ENCODE results near the gene TMEM108.

The TMEM108 gene

GRCh38 chr3:133192363-133192945 lies 154.3 kb downstream of the TMEM108 start:
- Histone ChIP-seq H3K9me3 (ENCODE audit: control insufficient read depth, insufficient read depth, low read depth, low read length) (no peaks in the 10 kb centered on the region), H3K27ac (ENCODE audit: low read depth, low read length) (no peak overlapping the region), H3K9ac (ENCODE audit: low read length) (no peak overlapping the region), H3K36me3 (ENCODE audit: control insufficient read depth, insufficient read depth, low read length) (no peaks in the 10 kb centered on the region), H3K4me1 (ENCODE audit: control insufficient read depth, insufficient read depth, low read length) (peaks cover 10% of the 10 kb centered on the region; the same call in 1 of the 2 replicates), H3K27me3 (ENCODE audit: control insufficient read depth, insufficient read depth, low read length) (no peaks in the 10 kb centered on the region), H3K4me3 (ENCODE audit: low read depth, low read length) (no peak overlapping the region)

GRCh38 chr3:133192967-133193366 lies 154.8 kb downstream of the TMEM108 start:
- Histone ChIP-seq H3K9ac (ENCODE audit: low read length) (no peak overlapping the region), H3K27ac (ENCODE audit: low read depth, low read length) (no peak overlapping the region), H3K9me3 (ENCODE audit: control insufficient read depth, insufficient read depth, low read depth, low read length) (no peaks in the 10 kb centered on the region), H3K4me3 (ENCODE audit: low read depth, low read length) (no peak overlapping the region), H3K4me1 (ENCODE audit: control insufficient read depth, insufficient read depth, low read length) (peaks cover 10% of the 10 kb centered on the region; the same call in 1 of the 2 replicates), H3K27me3 (ENCODE audit: control insufficient read depth, insufficient read depth, low read length) (no peaks in the 10 kb centered on the region), H3K36me3 (ENCODE audit: control insufficient read depth, insufficient read depth, low read length) (no peaks in the 10 kb centered on the region)

GRCh38 chr3:133196527-133196926 lies 158.3 kb downstream of the TMEM108 start:
- Histone ChIP-seq H3K4me1 (ENCODE audit: control insufficient read depth, insufficient read depth, low read length) (peaks cover 10% of the 10 kb centered on the region; the same call in 1 of the 2 replicates), H3K27ac (ENCODE audit: low read depth, low read length) (no peak overlapping the region), H3K4me3 (ENCODE audit: low read depth, low read length) (no peak overlapping the region), H3K27me3 (ENCODE audit: control insufficient read depth, insufficient read depth, low read length) (no peaks in the 10 kb centered on the region), H3K9me3 (ENCODE audit: control insufficient read depth, insufficient read depth, low read depth, low read length) (peaks cover 22% of the 10 kb centered on the region), H3K36me3 (ENCODE audit: control insufficient read depth, insufficient read depth, low read length) (no peaks in the 10 kb centered on the region), H3K9ac (ENCODE audit: low read length) (no peak overlapping the region)

DNA sequence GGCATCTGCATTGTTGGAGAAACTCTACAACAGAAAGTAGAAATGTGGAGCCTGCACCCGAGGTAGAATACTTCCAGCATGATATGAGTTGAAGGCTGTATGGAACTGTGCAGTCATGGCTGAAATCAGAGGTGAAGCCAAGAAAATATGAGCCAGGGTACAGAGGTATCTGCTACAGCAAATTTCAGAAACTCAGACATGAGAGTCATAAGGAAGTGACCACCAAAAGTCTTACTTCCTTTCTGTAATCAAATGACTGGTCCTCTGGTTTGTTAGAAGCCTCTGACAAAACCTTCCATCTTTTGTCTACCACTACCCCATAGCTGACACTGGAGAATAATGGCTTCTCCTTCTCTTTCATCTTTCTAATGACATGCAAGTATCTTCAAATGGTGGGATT lies 159.4 kb downstream of the TMEM108 start:
- Histone ChIP-seq H3K4me3 (ENCODE audit: low read depth, low read length) (no peak overlapping the region), H3K4me1 (ENCODE audit: control insufficient read depth, insufficient read depth, low read length) (peaks cover 4% of the 10 kb centered on the region; the same call in 1 of the 2 replicates), H3K9ac (ENCODE audit: low read length) (no peak overlapping the region), H3K27ac (ENCODE audit: low read depth, low read length) (no peak overlapping the region), H3K9me3 (ENCODE audit: control insufficient read depth, insufficient read depth, low read depth, low read length) (peaks cover 25% of the 10 kb centered on the region), H3K36me3 (ENCODE audit: control insufficient read depth, insufficient read depth, low read length) (no peaks in the 10 kb centered on the region), H3K27me3 (ENCODE audit: control insufficient read depth, insufficient read depth, low read length) (no peaks in the 10 kb centered on the region)

GRCh38 chr3:133206921-133207320 lies 168.7 kb downstream of the TMEM108 start:
- Histone ChIP-seq H3K27me3 (ENCODE audit: control insufficient read depth, insufficient read depth, low read length) (no peaks in the 10 kb centered on the region), H3K36me3 (ENCODE audit: control insufficient read depth, insufficient read depth, low read length) (no peaks in the 10 kb centered on the region), H3K27ac (ENCODE audit: low read depth, low read length) (peak overlapping the region; percentile 34; the same call in 1 of the 2 replicates), H3K4me3 (ENCODE audit: low read depth, low read length) (peak overlapping the region; percentile 10; the same call in 1 of the 2 replicates), H3K9me3 (ENCODE audit: control insufficient read depth, insufficient read depth, low read depth, low read length) (no peaks in the 10 kb centered on the region; the same call in 1 of the 2 replicates), H3K9ac (ENCODE audit: low read length) (peak overlapping the region; percentile 21), H3K4me1 (ENCODE audit: control insufficient read depth, insufficient read depth, low read length) (peaks cover 43% of the 10 kb centered on the region)

- no peak overlapping the region for H3K27ac ChIP-seq (ENCODE audit: low read depth, low read length)
- H3K9me3 ChIP-seq (ENCODE audit: control insufficient read depth, insufficient read depth, low read depth, low read length) = no peaks in the 10 kb centered on the region; the same call in 1 of the 2 replicates
- H3K9ac ChIP-seq (ENCODE audit: low read length) = no peak overlapping the region
- no peaks in the 10 kb centered on the region for H3K36me3 ChIP-seq (ENCODE audit: control insufficient read depth, insufficient read depth, low read length)
- H3K4me1 ChIP-seq (ENCODE audit: control insufficient read depth, insufficient read depth, low read length) = peaks cover 54% of the 10 kb centered on the region
- no peak overlapping the region for H3K4me3 ChIP-seq (ENCODE audit: low read depth, low read length)
- no peaks in the 10 kb centered on the region for H3K27me3 ChIP-seq (ENCODE audit: control insufficient read depth, insufficient read depth, low read length)
These were observed 170.0 kb downstream of the TMEM108 start for GRCh38 chr3:133208184-133208583.

GRCh38 chr3:133209871-133210550 lies 171.8 kb downstream of the TMEM108 start:
- H3K27ac ChIP-seq (ENCODE audit: low read depth, low read length) = no peak overlapping the region
- no peaks in the 10 kb centered on the region for H3K9me3 ChIP-seq (ENCODE audit: control insufficient read depth, insufficient read depth, low read depth, low read length)
- no peaks in the 10 kb centered on the region for H3K36me3 ChIP-seq (ENCODE audit: control insufficient read depth, insufficient read depth, low read length)
- no peak overlapping the region for H3K9ac ChIP-seq (ENCODE audit: low read length)
- no peak overlapping the region for H3K4me3 ChIP-seq (ENCODE audit: low read depth, low read length)
- no peaks in the 10 kb centered on the region for H3K27me3 ChIP-seq (ENCODE audit: control insufficient read depth, insufficient read depth, low read length)
- H3K4me1 ChIP-seq (ENCODE audit: control insufficient read depth, insufficient read depth, low read length) = peaks cover 57% of the 10 kb centered on the region

- Histone ChIP-seq H3K36me3 (ENCODE audit: control insufficient read depth, insufficient read depth, low read length) (no peaks in the 10 kb centered on the region), H3K27ac (ENCODE audit: low read depth, low read length) (no peak overlapping the region), H3K27me3 (ENCODE audit: control insufficient read depth, insufficient read depth, low read length) (no peaks in the 10 kb centered on the region), H3K4me1 (ENCODE audit: control insufficient read depth, insufficient read depth, low read length) (peaks cover 57% of the 10 kb centered on the region), H3K4me3 (ENCODE audit: low read depth, low read length) (no peak overlapping the region), H3K9ac (ENCODE audit: low read length) (no peak overlapping the region), H3K9me3 (ENCODE audit: control insufficient read depth, insufficient read depth, low read depth, low read length) (no peaks in the 10 kb centered on the region)
These were observed 172.5 kb downstream of the TMEM108 start for GRCh38 chr3:133210656-133211055.

DNA sequence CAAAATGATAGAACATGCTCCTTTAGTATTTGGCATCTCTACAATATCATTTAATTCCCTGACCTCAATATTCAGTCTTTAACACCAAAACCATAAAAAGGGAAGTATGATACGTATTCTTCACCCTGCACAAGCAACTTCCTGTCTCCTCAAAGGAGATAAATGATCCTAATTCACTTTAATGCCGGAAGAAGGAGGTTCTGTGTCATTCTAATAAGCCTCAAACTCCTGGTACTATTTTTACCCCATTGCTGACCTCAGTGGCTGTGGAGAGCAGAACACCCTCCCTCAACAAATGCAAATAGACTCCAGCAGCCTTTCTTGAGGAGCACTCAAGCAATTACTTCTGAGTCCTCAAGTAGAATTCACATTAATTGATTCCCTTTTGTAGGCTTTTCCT lies 173.3 kb downstream of the TMEM108 start:
- H3K36me3 ChIP-seq (ENCODE audit: control insufficient read depth, insufficient read depth, low read length) = no peaks in the 10 kb centered on the region

DNA sequence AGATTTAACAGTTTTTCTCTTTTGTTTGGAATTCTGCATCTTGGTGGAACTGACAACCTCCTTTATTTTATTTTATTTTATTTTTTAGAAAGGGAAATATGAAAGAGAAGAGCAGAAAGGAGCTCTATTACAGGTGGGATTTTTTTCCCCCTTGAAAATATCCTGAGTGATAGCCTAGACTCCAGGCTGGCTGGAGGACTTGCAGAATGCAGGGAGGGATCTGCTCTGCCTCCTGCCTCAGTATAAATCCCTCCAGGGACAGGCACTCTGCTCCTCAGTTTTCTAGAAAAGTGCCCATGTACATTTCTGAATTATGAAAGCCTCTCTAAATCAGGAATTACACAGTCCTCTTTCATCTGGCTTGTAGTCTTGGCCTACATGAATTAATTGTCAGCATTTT lies 173.7 kb downstream of the TMEM108 start:
- H3K9ac ChIP-seq (ENCODE audit: low read length) = no peak overlapping the region
- peak overlapping the region; percentile 75; the same call in 1 of the 2 replicates for H3K27ac ChIP-seq (ENCODE audit: low read depth, low read length)

More for the DNA sequence above, 173.3 kb downstream of the TMEM108 start:
- Histone ChIP-seq H3K4me1 (ENCODE audit: control insufficient read depth, insufficient read depth, low read length) (peaks cover 56% of the 10 kb centered on the region), H3K9me3 (ENCODE audit: control insufficient read depth, insufficient read depth, low read depth, low read length) (no peaks in the 10 kb centered on the region), H3K27ac (ENCODE audit: low read depth, low read length) (0 out of 2 replicates have a peak overlapping the region, but pooled peaks have one; percentile 5), H3K4me3 (ENCODE audit: low read depth, low read length) (no peak overlapping the region), H3K27me3 (ENCODE audit: control insufficient read depth, insufficient read depth, low read length) (no peaks in the 10 kb centered on the region), H3K9ac (ENCODE audit: low read length) (no peak overlapping the region)

GRCh38 chr3:133213937-133214336 lies 175.7 kb downstream of the TMEM108 start:
- H3K4me3 ChIP-seq (ENCODE audit: low read depth, low read length) = no peak overlapping the region
- H3K27me3 ChIP-seq (ENCODE audit: control insufficient read depth, insufficient read depth, low read length) = no peaks in the 10 kb centered on the region
- no peak overlapping the region for H3K27ac ChIP-seq (ENCODE audit: low read depth, low read length)
- H3K9me3 ChIP-seq (ENCODE audit: control insufficient read depth, insufficient read depth, low read depth, low read length) = peaks cover 4% of the 10 kb centered on the region; the same call in 1 of the 2 replicates
- peaks cover 36% of the 10 kb centered on the region for H3K4me1 ChIP-seq (ENCODE audit: control insufficient read depth, insufficient read depth, low read length)
- no peak overlapping the region for H3K9ac ChIP-seq (ENCODE audit: low read length)
- no peaks in the 10 kb centered on the region for H3K36me3 ChIP-seq (ENCODE audit: control insufficient read depth, insufficient read depth, low read length)

More for the DNA sequence above, 173.7 kb downstream of the TMEM108 start:
- Histone ChIP-seq H3K27me3 (ENCODE audit: control insufficient read depth, insufficient read depth, low read length) (no peaks in the 10 kb centered on the region), H3K4me3 (ENCODE audit: low read depth, low read length) (no peak overlapping the region), H3K9me3 (ENCODE audit: control insufficient read depth, insufficient read depth, low read depth, low read length) (peaks cover 2% of the 10 kb centered on the region; the same call in 1 of the 2 replicates), H3K4me1 (ENCODE audit: control insufficient read depth, insufficient read depth, low read length) (peaks cover 52% of the 10 kb centered on the region), H3K36me3 (ENCODE audit: control insufficient read depth, insufficient read depth, low read length) (no peaks in the 10 kb centered on the region)

Measured in HUES6 (cell line).